Measurements from ENCODE around the gene ILF3.

GRCh38 chr19:10735741-10736140, 81.6 kb downstream of the ILF3 start:
- TF ChIP-seq ZNF274 (IDR thresholded peaks at IDR 0.05; ENCODE audit: low read depth, low read length) (no peak), YY1 (IDR thresholded peaks at IDR 0.05; ENCODE audit: insufficient read depth, insufficient read length) (no peak), SUZ12 (IDR thresholded peaks at IDR 0.05; ENCODE audit: extremely low read depth, insufficient read depth, insufficient read length) (no peak)

All from NT2/D1 (cell line).